HS-5 (cell line): ENCODE results near the gene FAM240B.

Experiments
- DNase-seq: peaks from one replicate; pipeline ENCODE4 v3.0.0-alpha.2; 2012; ENCODE audit warnings: low read depth

The FAM240B gene

GRCh38 chr9:38668791-38669466, 51.0 kb downstream of the FAM240B start:
- DNase-seq, result no peak

- DNase-seq, result no peak
Observed at GRCh38 chr9:38662763-38663593, 57.0 kb downstream of the FAM240B start.

GRCh38 chr9:38659538-38659937, 60.4 kb downstream of the FAM240B start:
- DNase-seq, result no peak

- no peak for DNase-seq
Observed at GRCh38 chr9:38656896-38657295, 63.0 kb downstream of the FAM240B start.

GRCh38 chr9:38652486-38652885, 67.4 kb downstream of the FAM240B start:
- DNase-seq, result no peak

GRCh38 chr9:38652044-38652443, 67.9 kb downstream of the FAM240B start:
- no peak for DNase-seq

GRCh38 chr9:38651400-38652042, 68.4 kb downstream of the FAM240B start:
- DNase-seq, result no peak

- no peak for DNase-seq
Observed at GRCh38 chr9:38650564-38650963, 69.4 kb downstream of the FAM240B start.

- no peak for DNase-seq
Observed at GRCh38 chr9:38649731-38650363, 70.1 kb downstream of the FAM240B start.

- DNase-seq, result no peak
Observed at GRCh38 chr9:38644601-38645000, 75.3 kb downstream of the FAM240B start.
